Peyer's patch (tissue), 4 donors: Measurements from ENCODE around the gene MAN1A1.

ENCODE experiments used
- POLR2A ChIP-seq, 2 donors: fragments of 450-650 bp; IDR thresholded peaks; one replicate each; pipeline ENCODE4 v1.5.1; 2017; ENCODE audit warnings: antibody characterized with exemption in 2 of 2, mild to moderate bottlenecking in 2 of 2, moderate library complexity in 2 of 2
- TF ChIP-seq, protein P1 (sequence below), 6 experiments: fragments of 450-650 bp in 4 of 6; fragments of 200-600 bp in 2 of 6; sonication (generic) in 1 of 6; IDR thresholded peaks; one replicate each; pipeline ENCODE4 v1.5.1; 2017 to 2019; ENCODE audit warnings: antibody characterized with exemption in 6 of 6, mild to moderate bottlenecking in 3 of 6, moderate library complexity in 1 of 6

- TF ChIP-seq, protein P1, sequence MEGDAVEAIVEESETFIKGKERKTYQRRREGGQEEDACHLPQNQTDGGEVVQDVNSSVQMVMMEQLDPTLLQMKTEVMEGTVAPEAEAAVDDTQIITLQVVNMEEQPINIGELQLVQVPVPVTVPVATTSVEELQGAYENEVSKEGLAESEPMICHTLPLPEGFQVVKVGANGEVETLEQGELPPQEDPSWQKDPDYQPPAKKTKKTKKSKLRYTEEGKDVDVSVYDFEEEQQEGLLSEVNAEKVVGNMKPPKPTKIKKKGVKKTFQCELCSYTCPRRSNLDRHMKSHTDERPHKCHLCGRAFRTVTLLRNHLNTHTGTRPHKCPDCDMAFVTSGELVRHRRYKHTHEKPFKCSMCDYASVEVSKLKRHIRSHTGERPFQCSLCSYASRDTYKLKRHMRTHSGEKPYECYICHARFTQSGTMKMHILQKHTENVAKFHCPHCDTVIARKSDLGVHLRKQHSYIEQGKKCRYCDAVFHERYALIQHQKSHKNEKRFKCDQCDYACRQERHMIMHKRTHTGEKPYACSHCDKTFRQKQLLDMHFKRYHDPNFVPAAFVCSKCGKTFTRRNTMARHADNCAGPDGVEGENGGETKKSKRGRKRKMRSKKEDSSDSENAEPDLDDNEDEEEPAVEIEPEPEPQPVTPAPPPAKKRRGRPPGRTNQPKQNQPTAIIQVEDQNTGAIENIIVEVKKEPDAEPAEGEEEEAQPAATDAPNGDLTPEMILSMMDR (IDR thresholded peaks at IDR 0.05): no peak
- TF ChIP-seq POLR2A (IDR thresholded peaks at IDR 0.05): no peak
Measured at GRCh38 chr6:119312441-119312840, 37.1 kb downstream of the MAN1A1 start.
